22Rv1 (cell line): ENCODE data around the gene ZNF438.

Source experiments
- H3K27ac ChIP-seq: fragments of 450-650 bp; 2 replicates; pipeline ENCODE4 v1.5.1; 2017
- ZFX ChIP-seq: fragments of 450-650 bp; IDR thresholded peaks from 2 replicates; pipeline ENCODE4 v1.6.1; 2017; ENCODE audit warnings: antibody characterized with exemption, borderline replicate concordance
- TF ChIP-seq, protein P1 (sequence below): fragments of 450-650 bp; IDR thresholded peaks from 2 replicates; pipeline ENCODE4 v1.5.1; 2017; ENCODE audit warnings: mild to moderate bottlenecking

The ZNF438 gene

GRCh38 chr10:30820261-30820991 is 211.2 kb downstream of the ZNF438 start:
- no peak overlapping the region for H3K27ac ChIP-seq
- no peak for TF ChIP-seq ZFX
- TF ChIP-seq, protein P1, sequence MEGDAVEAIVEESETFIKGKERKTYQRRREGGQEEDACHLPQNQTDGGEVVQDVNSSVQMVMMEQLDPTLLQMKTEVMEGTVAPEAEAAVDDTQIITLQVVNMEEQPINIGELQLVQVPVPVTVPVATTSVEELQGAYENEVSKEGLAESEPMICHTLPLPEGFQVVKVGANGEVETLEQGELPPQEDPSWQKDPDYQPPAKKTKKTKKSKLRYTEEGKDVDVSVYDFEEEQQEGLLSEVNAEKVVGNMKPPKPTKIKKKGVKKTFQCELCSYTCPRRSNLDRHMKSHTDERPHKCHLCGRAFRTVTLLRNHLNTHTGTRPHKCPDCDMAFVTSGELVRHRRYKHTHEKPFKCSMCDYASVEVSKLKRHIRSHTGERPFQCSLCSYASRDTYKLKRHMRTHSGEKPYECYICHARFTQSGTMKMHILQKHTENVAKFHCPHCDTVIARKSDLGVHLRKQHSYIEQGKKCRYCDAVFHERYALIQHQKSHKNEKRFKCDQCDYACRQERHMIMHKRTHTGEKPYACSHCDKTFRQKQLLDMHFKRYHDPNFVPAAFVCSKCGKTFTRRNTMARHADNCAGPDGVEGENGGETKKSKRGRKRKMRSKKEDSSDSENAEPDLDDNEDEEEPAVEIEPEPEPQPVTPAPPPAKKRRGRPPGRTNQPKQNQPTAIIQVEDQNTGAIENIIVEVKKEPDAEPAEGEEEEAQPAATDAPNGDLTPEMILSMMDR = no peak

GRCh38 chr10:30819341-30820181 is 212.1 kb downstream of the ZNF438 start:
- TF ChIP-seq, protein P1 = no peak
- no peak for TF ChIP-seq ZFX
- H3K27ac ChIP-seq = no peak overlapping the region

DNA sequence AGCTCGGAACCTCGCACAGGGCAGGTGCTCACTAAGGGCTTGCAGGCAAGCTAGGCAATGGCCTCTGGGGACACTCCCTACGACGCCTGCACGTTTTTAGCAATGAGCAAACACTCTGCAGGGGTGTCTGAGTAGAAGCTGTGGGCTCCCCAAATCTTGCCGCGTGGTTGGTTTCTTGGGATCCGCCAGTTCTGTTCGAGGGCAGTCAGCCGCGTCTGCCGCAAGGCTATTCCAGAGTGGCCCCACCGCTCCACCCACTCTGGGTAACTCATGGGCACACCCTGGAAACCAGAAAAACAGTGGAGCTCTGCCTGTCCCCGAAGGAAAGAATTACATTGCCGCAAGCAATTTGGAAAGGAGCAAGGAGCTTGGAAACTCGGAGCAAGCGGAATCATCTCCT is 212.8 kb downstream of the ZNF438 start:
- TF ChIP-seq ZFX = no peak
- TF ChIP-seq, protein P1 = no peak
- H3K27ac ChIP-seq = no peak overlapping the region

GRCh38 chr10:30818010-30818660 is 213.5 kb downstream of the ZNF438 start:
- TF ChIP-seq, protein P1 = no peak
- no peak for TF ChIP-seq ZFX
- H3K27ac ChIP-seq = no peak overlapping the region

DNA sequence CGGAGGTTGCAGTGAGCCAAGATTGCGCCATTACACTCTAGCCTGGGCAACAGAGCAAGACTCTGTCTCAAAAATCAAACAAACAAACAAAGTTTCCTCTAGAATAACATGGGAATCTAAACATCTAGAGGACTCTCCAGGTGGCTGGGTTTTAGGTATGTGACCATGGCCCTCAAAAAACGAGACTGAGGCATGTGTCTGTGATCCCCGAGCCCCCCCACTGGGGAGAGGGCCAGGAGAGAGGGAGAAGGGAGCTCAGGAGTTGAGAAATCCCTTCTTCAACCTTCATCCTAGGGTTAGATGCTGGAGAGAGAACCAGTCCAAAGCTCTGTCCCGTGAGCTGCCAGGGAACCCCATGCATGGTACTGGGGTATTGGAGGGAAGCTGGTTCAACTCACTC is 214.1 kb downstream of the ZNF438 start:
- no peak overlapping the region for H3K27ac ChIP-seq
- no peak for TF ChIP-seq ZFX
- TF ChIP-seq, protein P1 = no peak

GRCh38 chr10:30816820-30817171 is 214.9 kb downstream of the ZNF438 start:
- no peak overlapping the region for H3K27ac ChIP-seq
- TF ChIP-seq, protein P1 = no peak
- TF ChIP-seq ZFX = no peak
